Regular cardiac myocyte (primary cell): Measurements from ENCODE around the gene DOK7. TPM values are rescaled to one million over a fixed set of nuclear protein-coding genes. Genes with fewer than 3 reads are reported as not detected.

ENCODE experiments used
- total RNA-seq: library from RNA; depleted of rRNA; stranded (reverse); fragments of >200 nt; gene quantifications from 2 replicates; pipeline ENCODE4 v1.2.3, GENCODE V29; 2014

The DOK7 gene, protein sequence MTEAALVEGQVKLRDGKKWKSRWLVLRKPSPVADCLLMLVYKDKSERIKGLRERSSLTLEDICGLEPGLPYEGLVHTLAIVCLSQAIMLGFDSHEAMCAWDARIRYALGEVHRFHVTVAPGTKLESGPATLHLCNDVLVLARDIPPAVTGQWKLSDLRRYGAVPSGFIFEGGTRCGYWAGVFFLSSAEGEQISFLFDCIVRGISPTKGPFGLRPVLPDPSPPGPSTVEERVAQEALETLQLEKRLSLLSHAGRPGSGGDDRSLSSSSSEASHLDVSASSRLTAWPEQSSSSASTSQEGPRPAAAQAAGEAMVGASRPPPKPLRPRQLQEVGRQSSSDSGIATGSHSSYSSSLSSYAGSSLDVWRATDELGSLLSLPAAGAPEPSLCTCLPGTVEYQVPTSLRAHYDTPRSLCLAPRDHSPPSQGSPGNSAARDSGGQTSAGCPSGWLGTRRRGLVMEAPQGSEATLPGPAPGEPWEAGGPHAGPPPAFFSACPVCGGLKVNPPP
- total RNA-seq, result under 0.01 TPM in 2 replicates

DNA sequence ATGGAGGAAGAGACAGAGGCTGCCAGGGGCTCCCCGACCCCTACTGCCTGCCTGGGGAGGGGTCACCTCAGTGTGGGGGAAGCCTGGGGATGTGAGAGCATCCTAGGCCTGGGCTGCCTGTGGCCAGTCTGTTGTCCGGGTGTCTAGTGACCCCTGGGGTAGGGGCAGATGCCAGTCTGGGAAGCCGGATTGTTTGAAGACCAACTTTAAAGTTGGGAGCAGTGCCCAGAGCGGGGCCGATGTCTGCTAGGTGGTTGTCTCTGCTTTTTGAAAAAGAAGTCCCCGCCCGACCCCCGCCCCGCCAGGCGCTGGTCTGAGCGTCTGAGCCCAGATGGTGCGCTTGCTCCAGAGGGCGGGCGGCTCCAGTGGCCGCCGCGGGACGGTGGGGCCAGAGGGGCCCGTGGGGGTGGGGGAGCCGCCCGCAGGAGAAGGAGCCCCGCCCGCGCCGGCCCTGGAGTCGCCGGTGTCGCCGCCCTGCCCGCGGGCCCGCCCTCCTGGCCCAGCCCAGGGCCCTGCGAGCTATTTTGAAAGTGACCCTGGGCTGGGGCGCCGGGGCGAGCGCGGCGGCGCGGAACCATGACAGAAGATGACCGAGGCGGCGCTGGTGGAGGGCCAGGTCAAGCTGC lies at the start of gene DOK7:
DOK7 (plus strand) TSS at position 517 of the 626 bp plus-strand sequence; CDS start at position 587, 70 bp downstream.

DNA sequence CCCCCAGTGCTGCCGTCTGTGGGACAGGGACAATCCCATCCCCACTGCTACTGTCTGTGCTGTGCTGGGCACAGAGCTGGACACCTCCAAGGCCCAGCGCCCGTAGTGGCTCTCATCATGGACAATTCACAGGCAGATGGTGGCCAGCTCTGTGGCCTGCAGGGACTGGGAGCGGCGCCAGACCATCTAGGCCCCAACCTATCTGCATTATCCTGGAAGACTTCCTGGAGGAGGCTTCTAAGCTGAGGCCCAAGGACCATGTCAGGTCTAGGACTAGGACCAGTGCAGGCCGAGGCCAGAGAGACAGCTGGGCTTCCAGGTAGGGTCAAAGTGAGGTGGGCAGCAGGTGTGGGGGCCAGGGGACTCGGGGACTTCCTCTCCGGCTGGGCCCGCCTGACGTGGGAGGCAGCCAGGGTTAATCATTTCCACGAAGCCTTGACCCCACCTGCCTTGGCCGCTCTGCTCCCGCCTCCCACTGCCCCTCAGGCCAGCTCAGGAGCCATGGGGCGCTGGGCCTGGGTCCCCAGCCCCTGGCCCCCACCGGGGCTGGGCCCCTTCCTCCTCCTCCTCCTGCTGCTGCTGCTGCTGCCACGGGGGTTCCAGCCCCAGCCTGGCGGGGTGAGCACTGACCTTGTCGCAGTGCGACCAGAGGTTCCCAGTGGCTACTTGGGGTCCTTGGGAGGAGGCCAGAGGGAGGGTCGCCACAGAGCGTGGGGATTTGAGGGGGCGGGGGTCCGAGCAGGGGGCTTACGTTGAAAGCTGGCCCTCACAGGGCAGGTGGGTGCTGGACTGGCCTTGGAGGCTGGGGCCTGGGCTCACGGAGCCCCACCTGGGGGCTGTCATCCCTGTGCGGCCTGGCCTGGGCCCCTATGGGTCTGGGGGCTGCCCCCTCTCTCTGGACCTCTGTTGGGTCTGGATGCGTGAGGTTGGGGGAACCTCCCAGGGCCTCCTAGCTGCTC lies 21.3 kb upstream of the DOK7 start, which contains the start of gene HGFAC:
HGFAC (plus strand) TSS at position 468 of the 959 bp plus-strand sequence; CDS start at position 502, 34 bp downstream.

DNA sequence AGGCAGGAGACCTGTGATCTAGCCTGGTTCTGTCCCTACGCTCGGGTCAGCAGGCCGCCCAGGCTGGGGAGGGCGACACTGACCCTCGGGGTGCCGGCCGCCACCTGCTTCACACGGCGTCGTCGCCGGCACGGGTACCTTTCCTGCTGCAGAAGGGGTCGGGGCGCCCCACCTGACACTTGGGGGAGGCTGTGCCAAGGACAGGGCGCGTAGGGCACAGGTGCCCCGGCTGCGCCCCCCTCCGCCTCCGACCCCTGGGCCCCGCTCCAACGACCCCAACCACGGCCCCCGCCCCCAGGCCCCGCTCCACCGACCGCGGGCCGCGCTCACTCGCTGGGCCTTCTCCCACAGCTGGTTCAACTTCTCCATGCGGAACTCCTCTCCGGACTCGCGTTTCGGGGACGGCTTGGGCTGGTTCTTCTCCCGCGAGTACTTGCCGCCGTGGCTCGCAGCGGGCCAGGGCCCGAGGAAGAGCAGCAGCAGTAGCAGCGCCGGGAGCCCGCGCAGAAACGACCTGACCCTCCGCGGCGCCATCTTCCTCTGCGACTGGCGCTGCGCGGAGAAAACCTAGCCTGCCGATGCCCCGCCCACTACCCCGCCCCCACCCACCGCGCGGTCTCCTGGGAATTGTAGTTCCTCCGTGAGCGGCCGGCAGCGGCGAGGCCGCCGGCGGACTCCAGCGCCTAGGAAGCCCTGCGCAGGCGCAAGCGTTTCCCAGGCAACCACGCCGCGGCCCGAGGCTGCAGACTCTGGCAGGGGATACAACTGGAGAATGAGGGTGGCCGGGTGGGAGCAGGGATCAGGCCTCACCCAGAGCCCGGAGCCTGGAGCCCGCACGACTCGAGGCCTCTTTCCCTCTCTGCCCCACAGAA lies 69.0 kb downstream of the DOK7 start, which contains the start of gene LRPAP1:
LRPAP1 (minus strand) TSS at position 544 of the 872 bp plus-strand sequence; CDS start at position 534, 10 bp downstream.

Other genes starting within 250 kb of the DOK7 start
- 0.56 and 0.58 TPM in 2 replicates for gene MSANTD1, start 214.1 kb upstream of the DOK7 start, total RNA-seq
- 10.2 and 11.0 TPM in 2 replicates for gene RGS12, start 170.3 kb upstream of the DOK7 start, total RNA-seq
- not detected in 2 replicates for gene HGFAC, start 21.3 kb upstream of the DOK7 start, total RNA-seq
- gene LRPAP1, start 69.1 kb downstream of the DOK7 start, total RNA-seq, result 71.9 and 124 TPM in 2 replicates